T47D (cell line): Measurements from ENCODE around the gene RNF144B.

Experiments
- DNase-seq, 2 experiments: peaks; one replicate each; pipeline versions ENCODE4 v3.0.0 to v3.0.0-alpha.2; 2011 to 2012; ENCODE audit warnings: low read depth in 1 of 2, low spot score in 1 of 2
- JUND ChIP-seq: IDR thresholded peaks from 2 replicates; pipeline ENCODE4 v1.6.1; 2012; ENCODE audit warnings: low read depth
- in situ Hi-C: cut with HindIII; loops from 2 replicates; pipeline ENCODE4 v1.10.0; 2016; ENCODE audit warnings: low sequenced_read_pairs, low pct_unique_long_range_greater_than_20kb

The RNF144B gene

DNA sequence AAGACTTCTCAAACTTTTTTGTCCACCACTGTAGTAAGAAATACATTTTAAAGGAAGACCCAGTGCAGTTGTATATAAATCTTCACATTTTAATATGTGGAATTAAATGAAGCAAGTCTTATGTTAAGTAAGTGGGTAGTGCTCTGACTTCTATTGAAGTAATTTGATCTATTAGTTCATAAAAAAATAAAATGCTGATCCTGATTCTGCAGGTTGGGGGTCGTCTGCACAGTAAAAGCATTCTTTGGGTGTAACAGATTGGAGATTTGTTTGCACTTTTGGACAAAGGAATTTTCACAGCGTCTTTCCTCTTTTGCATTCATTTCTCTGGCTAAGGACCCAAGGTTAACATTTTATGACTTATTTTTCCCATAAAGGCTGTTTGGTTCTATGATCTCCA lies 106.8 kb downstream of the RNF144B start:
- TF ChIP-seq JUND: no peak
- DNase-seq: peak in 1 of 2 experiments; percentile 76
- in situ Hi-C loops: no loop called here

DNA sequence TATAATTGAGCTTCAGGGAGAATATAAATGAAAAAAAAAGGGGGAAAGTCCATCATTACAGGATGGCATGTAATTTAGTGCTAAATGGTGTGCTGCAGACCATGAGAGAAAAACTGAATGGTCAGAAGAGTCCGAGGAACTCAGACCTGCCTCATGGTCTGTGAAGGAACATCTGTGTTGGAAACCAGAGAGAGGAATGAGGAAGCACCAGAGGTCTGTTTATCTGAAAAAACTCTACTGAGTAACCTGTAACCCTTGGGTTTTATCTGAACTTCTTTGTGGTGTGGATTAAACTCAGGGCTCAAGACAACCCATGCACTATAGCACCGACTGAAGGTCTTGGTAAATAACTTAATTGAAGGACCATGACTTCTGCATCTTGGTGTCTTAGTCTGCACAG lies 108.1 kb downstream of the RNF144B start:
- peak in 1 of 2 experiments; percentile 78 for DNase-seq
- in situ Hi-C loops: no loop called here
- TF ChIP-seq JUND: no peak

- TF ChIP-seq JUND: no peak
- in situ Hi-C loops: no loop called here
- DNase-seq: peak in 1 of 2 experiments; percentile 55
Observed at GRCh38 chr6:18496462-18496861, 109.3 kb downstream of the RNF144B start.

GRCh38 chr6:18497006-18497405 lies 109.9 kb downstream of the RNF144B start:
- TF ChIP-seq JUND: no peak
- no peak for DNase-seq
- in situ Hi-C loops: no loop called here

DNA sequence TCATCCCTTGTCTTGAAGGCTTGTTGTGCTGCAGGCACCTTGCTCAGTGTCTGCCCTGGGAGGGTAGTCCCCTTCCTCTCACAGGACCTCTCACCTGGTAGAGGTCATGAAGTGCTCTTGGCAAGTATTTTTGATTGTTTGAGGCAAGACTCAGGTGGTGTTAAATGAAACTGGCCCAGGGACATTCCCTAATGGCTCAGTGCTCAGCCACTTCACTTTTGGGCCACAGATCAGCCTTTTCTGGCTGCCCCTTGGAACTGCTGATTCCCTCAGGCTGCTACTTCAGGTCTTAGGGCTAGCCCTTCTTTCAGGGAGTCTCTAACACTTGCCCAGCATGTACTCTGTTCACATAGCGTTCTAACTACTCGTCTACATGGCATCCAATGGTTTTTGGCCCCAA lies 111.3 kb downstream of the RNF144B start:
- in situ Hi-C loops: no loop called here
- no peak for TF ChIP-seq JUND

DNA sequence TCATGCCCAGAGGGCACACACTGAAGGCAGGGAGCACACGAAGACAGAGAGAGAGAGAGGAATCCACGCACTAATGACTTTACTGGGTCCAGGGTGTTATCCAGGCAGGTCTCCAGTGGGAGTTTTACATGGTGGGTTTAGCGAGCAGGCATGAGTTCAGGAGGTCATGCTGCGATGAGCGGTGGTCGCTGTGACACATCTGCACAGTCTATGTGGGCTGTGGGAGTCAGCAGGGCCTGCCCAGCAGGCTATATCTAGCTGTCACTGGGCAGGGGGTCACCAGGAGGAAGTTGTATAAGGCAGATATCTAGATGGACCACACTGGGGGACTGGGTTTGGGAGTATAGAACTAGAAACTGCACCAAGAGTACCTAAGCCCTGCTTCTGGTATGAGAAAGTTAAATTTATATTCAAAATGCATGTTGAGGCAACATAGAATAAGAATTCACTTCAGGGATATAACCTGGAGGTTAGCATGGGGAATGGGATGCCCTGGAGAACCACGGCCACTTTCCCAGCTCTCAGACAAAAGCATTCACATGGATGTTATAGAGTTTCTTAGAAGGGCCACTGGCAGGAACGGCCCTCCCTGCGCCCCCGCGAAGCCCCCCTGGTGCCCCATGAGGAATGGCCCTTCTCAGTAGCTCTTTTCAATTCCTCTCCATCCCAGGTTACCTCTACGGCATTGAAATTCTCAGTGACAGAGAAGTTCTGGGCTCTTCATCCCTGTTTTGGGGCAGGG lies 113.9 kb downstream of the RNF144B start:
- in situ Hi-C loops: no loop called here
- DNase-seq: no peak
- no peak for TF ChIP-seq JUND

More for the DNA sequence above, 111.3 kb downstream of the RNF144B start:
- DNase-seq: no peak

GRCh38 chr6:18501663-18502013 lies 114.5 kb downstream of the RNF144B start:
- no peak for TF ChIP-seq JUND
- in situ Hi-C loops: no loop called here
- DNase-seq: no peak

GRCh38 chr6:18503206-18503592 lies 116.0 kb downstream of the RNF144B start:
- in situ Hi-C loops: no loop called here
- no peak for DNase-seq
- no peak for TF ChIP-seq JUND

- peak; percentile 9 to 87 for DNase-seq
- in situ Hi-C loops: no loop called here
- no peak for TF ChIP-seq JUND
Observed at GRCh38 chr6:18503593-18504231, 116.6 kb downstream of the RNF144B start.

GRCh38 chr6:18504232-18504596 lies 117.1 kb downstream of the RNF144B start:
- no peak for DNase-seq
- in situ Hi-C loops: no loop called here
- no peak for TF ChIP-seq JUND

DNA sequence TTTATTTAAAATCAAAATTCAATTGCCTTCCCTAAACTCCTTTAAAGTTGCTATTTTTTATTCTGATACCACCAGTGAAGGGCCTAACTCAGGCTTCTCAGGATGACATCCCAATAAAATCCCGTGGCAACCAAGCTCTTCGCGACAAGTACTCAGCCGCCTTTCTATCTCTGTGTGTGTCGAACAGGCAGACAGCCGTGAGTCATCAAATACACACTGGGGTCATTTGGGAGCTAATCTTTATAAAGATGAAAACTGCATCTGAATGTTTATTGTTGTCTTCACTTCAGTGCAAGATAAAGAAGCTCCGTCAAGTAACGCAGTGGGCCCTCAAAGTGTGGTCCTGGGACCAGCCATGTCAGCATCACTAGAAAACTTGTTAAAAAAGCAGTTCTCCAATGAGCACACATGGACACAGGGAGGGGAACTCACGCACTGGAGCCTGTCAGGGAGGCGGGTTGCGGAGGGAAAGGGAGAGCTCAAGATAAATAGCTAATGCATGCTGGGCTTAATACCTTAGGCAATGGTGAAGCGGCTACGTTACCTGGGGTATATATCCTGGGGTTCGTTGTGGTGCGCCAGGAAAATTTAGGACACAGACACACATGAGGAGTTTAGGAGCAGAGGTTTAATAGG lies 119.3 kb downstream of the RNF144B start:
- no peak for TF ChIP-seq JUND
- in situ Hi-C loops: no loop called here
- no peak for DNase-seq

GRCh38 chr6:18507018-18507415 lies 119.9 kb downstream of the RNF144B start:
- in situ Hi-C loops: no loop called here
- peak in 1 of 2 experiments; percentile 49 for DNase-seq
- TF ChIP-seq JUND: no peak

GRCh38 chr6:18507561-18507960 lies 120.4 kb downstream of the RNF144B start:
- in situ Hi-C loops: no loop called here
- no peak for DNase-seq

More at GRCh38 chr6:18507561-18507960, 120.4 kb downstream of the RNF144B start:
- no peak for TF ChIP-seq JUND
